Upper lobe of left lung (tissue), 4 donors: ENCODE measurements around the gene ANO2.

Experiments
- EP300 ChIP-seq, 4 donors: sonication (generic); formaldehyde crosslinking; IDR thresholded peaks; one replicate each; pipeline ENCODE4 v1.5.1; 2017; ENCODE audit warnings: antibody characterized with exemption in 4 of 4, control low read depth in 2 of 4
- POLR2A ChIP-seq, 4 donors: fragments of 450-650 bp; IDR thresholded peaks; one replicate each; pipeline ENCODE4 v1.5.1; 2016 to 2017; ENCODE audit warnings: antibody characterized with exemption in 4 of 4, mild to moderate bottlenecking in 2 of 4
- POLR2AphosphoS5 ChIP-seq, 2 donors: sonication (generic); formaldehyde crosslinking; IDR thresholded peaks; one replicate each; pipeline ENCODE4 v1.5.1; 2017; ENCODE audit warnings: antibody characterized with exemption in 2 of 2
- TF ChIP-seq, protein P1 (sequence below), 6 experiments: fragments of 450-650 bp in 4 of 6; fragments of 200-600 bp in 2 of 6; sonication (generic) in 2 of 6; IDR thresholded peaks; one replicate each; pipeline ENCODE4 v1.5.1; 2016 to 2019; ENCODE audit warnings: antibody characterized with exemption in 6 of 6

DNA sequence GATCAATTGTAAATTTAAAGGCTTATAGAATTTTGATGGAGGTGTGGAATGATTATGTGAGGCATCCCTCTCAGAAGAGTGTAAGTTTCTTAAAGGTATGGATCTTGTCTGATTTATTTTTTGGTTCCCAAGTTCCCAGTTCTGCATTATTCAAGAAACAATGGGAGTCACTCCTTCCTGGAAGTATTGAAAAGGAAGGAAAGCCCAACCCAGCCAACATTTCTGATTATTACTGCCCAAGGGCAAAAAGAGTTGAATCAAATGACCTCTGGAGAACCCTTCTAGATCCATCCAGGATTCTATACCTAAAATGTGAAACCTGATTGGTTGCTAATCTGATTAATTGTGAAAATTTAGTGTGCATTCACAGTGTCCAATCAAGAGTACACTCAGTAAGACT is 166.2 kb downstream of the ANO2 start:
- TF ChIP-seq, protein P1, sequence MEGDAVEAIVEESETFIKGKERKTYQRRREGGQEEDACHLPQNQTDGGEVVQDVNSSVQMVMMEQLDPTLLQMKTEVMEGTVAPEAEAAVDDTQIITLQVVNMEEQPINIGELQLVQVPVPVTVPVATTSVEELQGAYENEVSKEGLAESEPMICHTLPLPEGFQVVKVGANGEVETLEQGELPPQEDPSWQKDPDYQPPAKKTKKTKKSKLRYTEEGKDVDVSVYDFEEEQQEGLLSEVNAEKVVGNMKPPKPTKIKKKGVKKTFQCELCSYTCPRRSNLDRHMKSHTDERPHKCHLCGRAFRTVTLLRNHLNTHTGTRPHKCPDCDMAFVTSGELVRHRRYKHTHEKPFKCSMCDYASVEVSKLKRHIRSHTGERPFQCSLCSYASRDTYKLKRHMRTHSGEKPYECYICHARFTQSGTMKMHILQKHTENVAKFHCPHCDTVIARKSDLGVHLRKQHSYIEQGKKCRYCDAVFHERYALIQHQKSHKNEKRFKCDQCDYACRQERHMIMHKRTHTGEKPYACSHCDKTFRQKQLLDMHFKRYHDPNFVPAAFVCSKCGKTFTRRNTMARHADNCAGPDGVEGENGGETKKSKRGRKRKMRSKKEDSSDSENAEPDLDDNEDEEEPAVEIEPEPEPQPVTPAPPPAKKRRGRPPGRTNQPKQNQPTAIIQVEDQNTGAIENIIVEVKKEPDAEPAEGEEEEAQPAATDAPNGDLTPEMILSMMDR (IDR thresholded peaks at IDR 0.05) = no peak
- no peak for TF ChIP-seq POLR2A (IDR thresholded peaks at IDR 0.05)
- no peak for TF ChIP-seq EP300 (IDR thresholded peaks at IDR 0.05)
- TF ChIP-seq POLR2AphosphoS5 (IDR thresholded peaks at IDR 0.05) = no peak
